CD14-positive monocyte (primary cell): ENCODE measurements around the gene GPM6B. TPM values are rescaled to one million over a fixed set of nuclear protein-coding genes. Genes with fewer than 3 reads are reported as not detected.

Experiments
- DNase-seq, 3 donors: peaks; one replicate each; pipeline ENCODE4 v3.0.0-alpha.2; 2011 to 2022
- H2AFZ ChIP-seq: 2 replicates; pipeline ENCODE4 v1.6.0; 2012; ENCODE audit warnings: mild to moderate bottlenecking, low read depth, low read length, inconsistent platforms; ENCODE audit not compliant: insufficient read depth, poor library complexity, severe bottlenecking
- H3K27ac ChIP-seq, 2 donors: 1 replicate in 1 of 2; 2 replicates in 1 of 2; pipeline ENCODE4 v1.5.1; 2012 to 2013; ENCODE audit warnings: low read length in 2 of 2, control low read depth in 1 of 2, inconsistent platforms in 1 of 2, low read depth in 1 of 2, mild to moderate bottlenecking in 1 of 2
- H3K27me3 ChIP-seq, 2 donors: one replicate each; pipeline versions ENCODE4 v1.6.0 to v1.6.1; 2011 to 2013; ENCODE audit warnings: low read length in 2 of 2; ENCODE audit not compliant: control insufficient read depth in 2 of 2, insufficient read depth in 2 of 2
- H3K36me3 ChIP-seq, 2 donors: replicated peaks in 1 of 2; 1 replicate in 1 of 2; 2 replicates in 1 of 2; pipeline versions ENCODE4 v1.5.1 to v1.6.1; 2012 to 2013; ENCODE audit warnings: low read length in 2 of 2, control low read depth in 1 of 2, inconsistent platforms in 1 of 2, mild to moderate bottlenecking in 1 of 2; ENCODE audit not compliant: insufficient read depth in 2 of 2, control insufficient read depth in 1 of 2
- H3K4me1 ChIP-seq, 2 donors: 1 replicate in 1 of 2; 2 replicates in 1 of 2; pipeline versions ENCODE4 v1.5.1 to v1.6.1; 2012 to 2013; ENCODE audit warnings: low read length in 2 of 2, control low read depth in 1 of 2, inconsistent platforms in 1 of 2, mild to moderate bottlenecking in 1 of 2, moderate library complexity in 1 of 2; ENCODE audit not compliant: insufficient read depth in 2 of 2, control insufficient read depth in 1 of 2
- H3K4me2 ChIP-seq: replicated peaks from 2 replicates; pipeline ENCODE3; 2012; ENCODE audit warnings: low read length, moderate library complexity, mild to moderate bottlenecking; ENCODE audit not compliant: poor library complexity, severe bottlenecking; ENCODE audit errors: extremely low read depth
- H3K4me3 ChIP-seq, 3 experiments: fragments of 200-600 bp in 1 of 3; sonication (generic) in 1 of 3; replicated peaks in 1 of 3; 1 replicate in 2 of 3; 2 replicates in 1 of 3; pipeline ENCODE4 v1.5.1; 2011 to 2013; ENCODE audit warnings: low read length in 3 of 3, mild to moderate bottlenecking in 3 of 3, control low read depth in 2 of 3, low read depth in 2 of 3, inconsistent platforms in 1 of 3, moderate library complexity in 1 of 3
- H3K79me2 ChIP-seq: 2 replicates; pipeline ENCODE4 v1.6.0; 2012; ENCODE audit warnings: mild to moderate bottlenecking, control low read depth, inconsistent platforms, low read length, moderate library complexity; ENCODE audit not compliant: insufficient read depth
- H3K9ac ChIP-seq: 2 replicates; pipeline ENCODE4 v1.6.0; 2017; ENCODE audit warnings: low read length, mild to moderate bottlenecking; ENCODE audit not compliant: insufficient read depth, poor library complexity, severe bottlenecking
- H3K9me3 ChIP-seq, 2 donors: replicated peaks in 1 of 2; 1 replicate in 1 of 2; 2 replicates in 1 of 2; pipeline versions ENCODE4 v1.5.1 to v1.6.1; 2012 to 2013; ENCODE audit warnings: low read length in 2 of 2, control low read depth in 1 of 2; ENCODE audit not compliant: control insufficient read depth in 1 of 2, insufficient read depth in 1 of 2
- H4K20me1 ChIP-seq: 2 replicates; pipeline ENCODE4 v1.6.0; 2012; ENCODE audit warnings: mild to moderate bottlenecking, low read length, control low read depth, moderate library complexity; ENCODE audit not compliant: insufficient read depth
- H3K27ac Mint-ChIP-seq, 7 donors: one replicate each; pipeline ENCODE4 v1.8.0; 2020; ENCODE audit warnings: mild to moderate bottlenecking in 7 of 7, mixed read lengths in 7 of 7, moderate library complexity in 6 of 7, inconsistent platforms in 2 of 7
- H3K27me3 Mint-ChIP-seq, 3 donors: one replicate each; pipeline ENCODE4 v1.8.0; 2021 to 2022; ENCODE audit warnings: low read depth in 3 of 3, mild to moderate bottlenecking in 3 of 3, mixed read lengths in 3 of 3, moderate library complexity in 3 of 3, inconsistent platforms in 1 of 3
- H3K36me3 Mint-ChIP-seq, 2 donors: one replicate each; pipeline ENCODE4 v1.8.0; 2020; ENCODE audit warnings: mixed read lengths in 2 of 2, inconsistent platforms in 1 of 2, mild to moderate bottlenecking in 1 of 2
- H3K4me1 Mint-ChIP-seq: one replicate; pipeline ENCODE4 v1.8.0; 2020; ENCODE audit warnings: mild to moderate bottlenecking, mixed read lengths
- H3K4me3 Mint-ChIP-seq, 2 donors: one replicate each; pipeline ENCODE4 v1.8.0; 2020; ENCODE audit warnings: mild to moderate bottlenecking in 2 of 2, mixed read lengths in 2 of 2, moderate library complexity in 1 of 2
- H3K9me3 Mint-ChIP-seq, 7 donors: one replicate each; pipeline ENCODE4 v1.8.0; 2020 to 2022; ENCODE audit warnings: mixed read lengths in 7 of 7, mild to moderate bottlenecking in 6 of 7, moderate library complexity in 6 of 7, inconsistent platforms in 2 of 7
- CTCF ChIP-seq: fragments of 200-600 bp; IDR thresholded peaks from one replicate; pipeline ENCODE4 v1.8.0; 2022; ENCODE audit warnings: antibody characterized with exemption, mild to moderate bottlenecking
- WGBS: methylation state at CpG from one replicate; pipeline ENCODE4 v1.1.5; 2013; ENCODE audit warnings: missing lambda C conversion rate; ENCODE audit not compliant: insufficient coverage; 5-methylcytosine and 5-hydroxymethylcytosine counted together
- intact Hi-C, 2 donors: fragments of 100-400 bp; cut with micrococcal nuclease; formaldehyde crosslinking; loops; one replicate each; pipeline versions ENCODE4 v1.15.0 to v1.15.1; 2023
- polyA plus RNA-seq, 3 donors: library from polyadenylated mRNA; depleted of rRNA in 1 of 3; unstranded in 2 of 3; stranded (reverse) in 1 of 3; fragments of 300-500 nt in 2 of 3; fragments of >200 nt in 1 of 3; fragmentation: Illumina TruSeq in 2 of 3; gene quantifications; 1 replicate in 2 of 3; 2 replicates in 1 of 3; pipeline ENCODE4 v1.2.3, GENCODE V29; 2012 to 2021

The GPM6B gene
- polyA plus RNA-seq, 3 donors, result not detected

- Histone ChIP-seq H3K4me1 (no peaks in the 10 kb centered on the region), H3K36me3 (no peaks in the 10 kb centered on the region), H3K27me3 (no peaks in the 10 kb centered on the region), H2AFZ (no peak overlapping the region), H3K27ac (no peak overlapping the region), H3K9ac (no peak overlapping the region), H3K4me2 (no peak overlapping the region), H4K20me1 (no peaks in the 10 kb centered on the region), H3K79me2 (no peaks in the 10 kb centered on the region), H3K9me3 (no peaks in the 10 kb centered on the region), H3K4me3 (no peak overlapping the region)
- TF ChIP-seq CTCF, result no peak
- DNase-seq, result no peak
- peaks cover 0 to 5% (median 2%) of the 10 kb centered on the region in 7 donors for H3K9me3 Mint-ChIP-seq
- no peaks in the 10 kb centered on the region for H3K36me3 Mint-ChIP-seq
- H3K4me3 Mint-ChIP-seq, result no peak overlapping the region
- intact Hi-C loops, result no loop called here
- H3K27ac Mint-ChIP-seq, result no peak overlapping the region
- peaks cover 0 to 14% (median 2%) of the 10 kb centered on the region in 3 donors for H3K27me3 Mint-ChIP-seq
- peaks cover 6% of the 10 kb centered on the region for H3K4me1 Mint-ChIP-seq
- WGBS, result no CpG with 5 or more reads among the region's 4 CpGs
Measured at GRCh38 chrX:13798184-13798583, 18.7 kb downstream of the GPM6B start.

DNA sequence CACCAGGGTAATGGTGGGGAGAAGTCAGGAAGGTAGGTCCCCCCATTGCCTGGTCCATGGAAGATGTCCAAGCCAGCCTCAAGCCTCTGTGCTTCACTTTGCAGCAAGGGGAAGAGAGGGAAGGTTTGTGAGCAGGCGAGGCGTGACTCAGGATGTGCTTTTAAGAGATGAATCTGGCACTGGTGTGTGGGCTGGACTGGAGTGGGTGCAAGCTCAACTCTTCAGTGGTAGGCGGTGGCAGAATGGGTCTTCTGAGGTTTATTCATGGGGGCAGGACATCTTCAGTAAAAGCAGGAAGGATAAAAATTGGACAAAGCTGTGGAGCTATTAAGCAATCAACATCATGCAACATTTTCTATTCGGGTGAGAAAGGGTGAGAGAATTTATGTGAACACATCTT is 19.4 kb downstream of the GPM6B start:
- no peak for TF ChIP-seq CTCF
- intact Hi-C loops, result no loop called here
- H3K27me3 ChIP-seq, result no peaks in the 10 kb centered on the region
- H2AFZ ChIP-seq, result no peak overlapping the region
- no peak overlapping the region for H3K4me3 ChIP-seq
- WGBS, result 90% methylated on average over 2 of the region's 4 CpGs
- Mint-ChIP-seq H3K9me3 (peaks cover 0 to 5% (median 0%) of the 10 kb centered on the region in 7 donors), H3K27me3 (peaks cover 0 to 14% (median 2%) of the 10 kb centered on the region in 3 donors), H3K36me3 (no peaks in the 10 kb centered on the region), H3K27ac (no peak overlapping the region), H3K4me1 (peaks cover 6% of the 10 kb centered on the region), H3K4me3 (no peak overlapping the region)
- no peaks in the 10 kb centered on the region for H3K36me3 ChIP-seq
- H3K4me2 ChIP-seq, result no peak overlapping the region
- H3K4me1 ChIP-seq, result no peaks in the 10 kb centered on the region
- H3K79me2 ChIP-seq, result no peaks in the 10 kb centered on the region
- no peak overlapping the region for H3K9ac ChIP-seq
- H3K27ac ChIP-seq, result no peak overlapping the region
- H3K9me3 ChIP-seq, result no peaks in the 10 kb centered on the region
- no peaks in the 10 kb centered on the region for H4K20me1 ChIP-seq
- no peak for DNase-seq
